Upper lobe of left lung (tissue), 6 donors: ENCODE data around the gene AP1S3. TPM values are rescaled to one million over a fixed set of nuclear protein-coding genes. Genes with fewer than 3 reads are reported as not detected.
"Not testable (repeated sequence)": the region's sequence is repeated elsewhere in the genome, so short reads cannot be mapped to it uniquely, and the experiment has no call there.

Experiments used
- ATAC-seq, 2 donors: fragments of 200-7000 bp; cut with Tn5 transposase; one replicate each; pipeline ENCODE4 v1.9.1; 2022; ENCODE audit warnings: mild to moderate bottlenecking in 2 of 2, moderate library complexity in 2 of 2; ENCODE audit not compliant: low FRiP score in 2 of 2
- DNase-seq, 2 donors: peaks; one replicate each; pipeline ENCODE4 v3.0.0-alpha.2; 2019 to 2020
- H3K27ac ChIP-seq, 4 donors: fragments of 200-600 bp; sonication (generic); one replicate each; pipeline ENCODE4 v1.5.1; 2016 to 2019
- H3K27me3 ChIP-seq, 4 donors: fragments of 200-600 bp; sonication (generic); one replicate each; pipeline ENCODE4 v1.5.1; 2017 to 2019
- H3K36me3 ChIP-seq, 4 donors: fragments of 200-600 bp; sonication (generic); one replicate each; pipeline ENCODE4 v1.5.1; 2016 to 2019
- H3K4me1 ChIP-seq, 4 donors: fragments of 200-600 bp; sonication (generic); one replicate each; pipeline ENCODE4 v1.5.1; 2018 to 2019
- H3K4me3 ChIP-seq, 4 donors: fragments of 200-600 bp; sonication (generic); one replicate each; pipeline ENCODE4 v1.5.1; 2017 to 2019; ENCODE audit warnings: mild to moderate bottlenecking in 2 of 4, moderate library complexity in 1 of 4
- H3K9me3 ChIP-seq, 4 donors: fragments of 200-600 bp; sonication (generic); one replicate each; pipeline ENCODE4 v1.5.1; 2018 to 2019
- EP300 ChIP-seq, 4 donors: sonication (generic); formaldehyde crosslinking; IDR thresholded peaks; one replicate each; pipeline ENCODE4 v1.5.1; 2017; ENCODE audit warnings: antibody characterized with exemption in 4 of 4, control low read depth in 2 of 4
- POLR2A ChIP-seq, 4 donors: fragments of 450-650 bp; IDR thresholded peaks; one replicate each; pipeline ENCODE4 v1.5.1; 2016 to 2017; ENCODE audit warnings: antibody characterized with exemption in 4 of 4, mild to moderate bottlenecking in 2 of 4
- POLR2AphosphoS5 ChIP-seq, 2 donors: sonication (generic); formaldehyde crosslinking; IDR thresholded peaks; one replicate each; pipeline ENCODE4 v1.5.1; 2017; ENCODE audit warnings: antibody characterized with exemption in 2 of 2
- WGBS, 2 donors: methylation state at CpG; one replicate each; pipeline ENCODE4 v1.1.5; 2017 to 2018; 5-methylcytosine and 5-hydroxymethylcytosine counted together
- total RNA-seq, 6 donors: library from RNA; depleted of rRNA in 4 of 6; stranded (reverse); fragments of >200 nt in 4 of 6; gene quantifications; one replicate each; pipeline versions ENCODE4 v1.1.0 to v1.2.1, GENCODE V29; 2016 to 2021
- TF ChIP-seq, protein P1 (sequence below), 6 experiments: fragments of 450-650 bp in 4 of 6; fragments of 200-600 bp in 2 of 6; sonication (generic) in 2 of 6; IDR thresholded peaks; one replicate each; pipeline ENCODE4 v1.5.1; 2016 to 2019; ENCODE audit warnings: antibody characterized with exemption in 6 of 6
- donor health status: DM: no; HTN: no; CAD: no; lungs with moderate emphysema.
- donor health status: DM: no; HTN: yes; CAD: no; lungs with severe emphysema.

The AP1S3 gene
- total RNA-seq, 6 donors from 2014 or later = 2.1 to 23.2 (median 11.5) TPM

DNA sequence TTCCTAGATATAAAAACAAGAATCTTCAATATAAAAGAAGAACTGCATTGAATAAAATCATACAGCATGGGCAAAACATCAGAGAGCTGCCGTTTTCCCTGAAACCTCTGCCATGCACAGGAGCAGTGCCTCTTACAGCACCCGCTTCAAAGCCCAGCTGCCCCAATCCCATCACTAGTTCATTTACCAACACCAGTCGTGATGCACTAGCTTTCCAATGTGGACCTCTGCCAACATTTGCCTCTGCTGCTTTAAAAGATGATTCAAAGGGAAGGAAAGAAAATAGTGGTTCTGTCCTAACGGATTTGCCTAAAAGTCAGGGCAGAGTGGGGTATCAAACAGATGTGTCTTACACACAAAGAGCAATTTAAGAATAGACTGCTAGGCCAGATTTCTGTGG, 43.4 kb upstream of the AP1S3 start:
- no peaks in the 10 kb centered on the region for H3K9me3 ChIP-seq
- no peak overlapping the region for H3K4me3 ChIP-seq
- DNase-seq (no peak), ATAC-seq (no peak)
- 72 to 88% methylated on average over 4 of the region's 4 CpGs for whole genome bisulfite sequencing, 2 donors
- H3K4me1 ChIP-seq = no peaks in the 10 kb centered on the region
- no peak overlapping the region for H3K27ac ChIP-seq
- no peak for TF ChIP-seq POLR2A (IDR thresholded peaks at IDR 0.05)
- no peak for TF ChIP-seq EP300 (IDR thresholded peaks at IDR 0.05)
- TF ChIP-seq, protein P1, sequence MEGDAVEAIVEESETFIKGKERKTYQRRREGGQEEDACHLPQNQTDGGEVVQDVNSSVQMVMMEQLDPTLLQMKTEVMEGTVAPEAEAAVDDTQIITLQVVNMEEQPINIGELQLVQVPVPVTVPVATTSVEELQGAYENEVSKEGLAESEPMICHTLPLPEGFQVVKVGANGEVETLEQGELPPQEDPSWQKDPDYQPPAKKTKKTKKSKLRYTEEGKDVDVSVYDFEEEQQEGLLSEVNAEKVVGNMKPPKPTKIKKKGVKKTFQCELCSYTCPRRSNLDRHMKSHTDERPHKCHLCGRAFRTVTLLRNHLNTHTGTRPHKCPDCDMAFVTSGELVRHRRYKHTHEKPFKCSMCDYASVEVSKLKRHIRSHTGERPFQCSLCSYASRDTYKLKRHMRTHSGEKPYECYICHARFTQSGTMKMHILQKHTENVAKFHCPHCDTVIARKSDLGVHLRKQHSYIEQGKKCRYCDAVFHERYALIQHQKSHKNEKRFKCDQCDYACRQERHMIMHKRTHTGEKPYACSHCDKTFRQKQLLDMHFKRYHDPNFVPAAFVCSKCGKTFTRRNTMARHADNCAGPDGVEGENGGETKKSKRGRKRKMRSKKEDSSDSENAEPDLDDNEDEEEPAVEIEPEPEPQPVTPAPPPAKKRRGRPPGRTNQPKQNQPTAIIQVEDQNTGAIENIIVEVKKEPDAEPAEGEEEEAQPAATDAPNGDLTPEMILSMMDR (IDR thresholded peaks at IDR 0.05) = no peak
- no peak for TF ChIP-seq POLR2AphosphoS5 (IDR thresholded peaks at IDR 0.05)
- peaks cover 34 to 100% (median 58%) of the 10 kb centered on the region in 4 donors for H3K36me3 ChIP-seq
- no peaks in the 10 kb centered on the region for H3K27me3 ChIP-seq

DNA sequence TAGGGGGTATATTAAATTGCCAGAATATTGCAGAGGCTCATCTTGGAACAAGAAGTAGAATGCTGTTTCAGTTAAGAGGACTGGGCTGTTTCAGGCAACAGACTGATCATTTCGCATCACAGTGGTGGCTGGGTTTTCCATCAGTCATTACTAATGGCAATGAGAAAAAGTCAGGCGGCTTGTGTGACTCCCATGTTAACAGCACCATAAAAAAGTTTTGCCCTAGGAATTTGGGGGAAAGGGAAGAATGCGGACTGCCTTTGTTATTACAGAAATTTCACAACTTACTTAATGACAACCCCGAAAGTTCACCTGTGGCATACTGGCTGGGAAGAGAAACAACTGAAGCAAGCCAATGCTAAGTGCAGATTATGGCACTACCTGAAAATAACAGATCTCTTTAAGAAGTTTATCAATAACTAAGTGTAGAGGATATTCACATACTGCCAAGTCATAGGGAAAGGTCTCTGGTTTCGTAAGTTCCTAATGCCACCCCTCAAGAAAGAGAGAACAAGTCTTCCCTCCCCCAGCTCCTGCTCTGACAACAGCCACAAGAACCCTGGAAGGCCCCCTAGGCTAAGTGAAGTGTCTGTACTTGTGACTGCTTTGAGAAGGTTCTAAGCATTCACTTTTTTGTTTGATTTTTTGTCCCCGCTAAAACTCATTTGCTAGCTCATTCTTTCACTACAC, 40.5 kb upstream of the AP1S3 start:
- TF ChIP-seq POLR2A (IDR thresholded peaks at IDR 0.05) (no peak), EP300 (IDR thresholded peaks at IDR 0.05) (no peak), POLR2AphosphoS5 (IDR thresholded peaks at IDR 0.05) (no peak)
- TF ChIP-seq, protein P1 (IDR thresholded peaks at IDR 0.05) = no peak
- Histone ChIP-seq H3K36me3 (peaks cover 32 to 99% (median 51%) of the 10 kb centered on the region in 4 donors), H3K9me3 (no peaks in the 10 kb centered on the region), H3K4me3 (no peak overlapping the region), H3K4me1 (no peaks in the 10 kb centered on the region), H3K27ac (no peak overlapping the region), H3K27me3 (no peaks in the 10 kb centered on the region)
- 80 to 87% methylated on average over 6 of the region's 6 CpGs for WGBS, 2 donors
- ATAC-seq (no peak), DNase-seq (no peak)

DNA sequence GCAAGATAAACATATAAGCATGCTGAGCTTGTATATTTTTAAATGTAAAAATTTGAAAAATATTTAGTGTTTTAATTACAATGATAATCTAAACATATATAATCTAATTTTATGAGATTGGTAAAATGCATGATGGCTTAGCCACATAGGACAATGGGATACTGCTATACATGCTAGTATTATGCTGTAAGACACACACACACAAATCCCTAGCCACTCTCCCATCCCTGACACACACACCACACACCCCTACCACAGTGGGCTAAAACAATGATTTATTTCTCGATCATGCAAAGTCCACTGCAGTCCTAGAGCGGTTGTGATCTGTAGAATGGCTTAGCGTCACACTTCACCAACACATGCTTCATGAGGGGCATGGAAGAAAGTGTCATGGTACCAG, 36.3 kb upstream of the AP1S3 start:
- Histone ChIP-seq H3K27me3 (no peaks in the 10 kb centered on the region), H3K36me3 (peaks cover 11 to 69% (median 29%) of the 10 kb centered on the region in 4 donors), H3K27ac (no peak overlapping the region), H3K9me3 (no peaks in the 10 kb centered on the region), H3K4me1 (peaks cover 0 to 4% (median 0%) of the 10 kb centered on the region in 4 donors), H3K4me3 (no peak overlapping the region)
- DNase-seq (no peak), ATAC-seq (no peak)
- WGBS, 2 donors = 96 to 100% methylated on average over 3 of the region's 3 CpGs
- no peak for TF ChIP-seq POLR2A (IDR thresholded peaks at IDR 0.05)
- TF ChIP-seq POLR2AphosphoS5 (IDR thresholded peaks at IDR 0.05) = no peak
- TF ChIP-seq EP300 (IDR thresholded peaks at IDR 0.05) = no peak
- TF ChIP-seq, protein P1 (IDR thresholded peaks at IDR 0.05) = no peak

DNA sequence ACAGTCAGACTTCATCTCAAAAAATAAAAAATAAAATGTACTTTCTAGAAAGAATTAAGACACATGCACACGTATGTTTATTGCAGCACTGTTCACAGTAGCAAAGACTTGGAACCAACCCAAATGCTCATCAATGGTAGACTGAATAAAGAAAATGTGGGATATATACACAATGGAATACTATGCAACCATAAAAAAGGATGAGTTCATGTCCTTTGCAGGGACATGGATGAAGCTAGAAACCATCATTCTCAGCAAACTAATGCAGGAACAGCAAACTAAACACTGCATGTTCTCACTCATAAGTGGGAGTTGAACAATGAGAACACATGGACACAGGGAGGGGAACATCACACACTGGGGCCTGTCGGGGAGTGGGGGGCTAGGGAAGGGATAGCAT, 35.4 kb upstream of the AP1S3 start:
- 86 to 89% methylated on average over 2 of the region's 2 CpGs for WGBS, 2 donors
- not testable (repeated sequence) for H3K9me3 ChIP-seq, H3K4me1 ChIP-seq, DNase-seq, ATAC-seq, H3K27ac ChIP-seq, H3K4me3 ChIP-seq, H3K27me3 ChIP-seq
- H3K36me3 ChIP-seq = peaks cover 2 to 60% (median 20%) of the 10 kb centered on the region in 4 donors

DNA sequence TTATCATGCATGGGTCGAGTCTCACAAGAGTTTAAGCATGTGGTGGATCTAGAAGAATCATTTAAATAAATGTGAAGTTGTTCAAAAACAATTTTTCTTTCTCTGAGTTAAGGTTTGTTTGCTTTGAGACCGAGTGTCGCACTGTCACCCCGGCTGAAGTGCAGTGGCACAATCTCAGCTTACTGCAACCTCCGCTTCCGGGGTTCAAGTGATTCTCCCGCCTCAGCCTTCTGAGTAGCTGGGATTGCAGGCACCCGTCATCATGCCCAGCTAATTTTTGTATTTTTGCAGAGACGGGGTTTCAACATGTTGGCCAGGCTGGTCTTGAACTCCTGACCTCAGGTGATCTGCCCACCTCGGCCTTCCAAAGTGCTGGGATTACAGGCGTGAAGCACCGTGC, 34.3 kb upstream of the AP1S3 start:
- DNase-seq, H3K27ac ChIP-seq, H3K9me3 ChIP-seq, H3K4me3 ChIP-seq, H3K27me3 ChIP-seq, H3K4me1 ChIP-seq, ATAC-seq: not testable (repeated sequence)
- peaks cover 0 to 49% (median 12%) of the 10 kb centered on the region in 4 donors for H3K36me3 ChIP-seq
- 84 to 88% methylated on average over 12 of the region's 12 CpGs for WGBS, 2 donors
